ENCODE measurements around the gene TBL2.
"Not testable (repeated sequence)": the region's sequence is repeated elsewhere in the genome, so short reads cannot be mapped to it uniquely, and the experiment has no call there.

Gene TBL2

DNA sequence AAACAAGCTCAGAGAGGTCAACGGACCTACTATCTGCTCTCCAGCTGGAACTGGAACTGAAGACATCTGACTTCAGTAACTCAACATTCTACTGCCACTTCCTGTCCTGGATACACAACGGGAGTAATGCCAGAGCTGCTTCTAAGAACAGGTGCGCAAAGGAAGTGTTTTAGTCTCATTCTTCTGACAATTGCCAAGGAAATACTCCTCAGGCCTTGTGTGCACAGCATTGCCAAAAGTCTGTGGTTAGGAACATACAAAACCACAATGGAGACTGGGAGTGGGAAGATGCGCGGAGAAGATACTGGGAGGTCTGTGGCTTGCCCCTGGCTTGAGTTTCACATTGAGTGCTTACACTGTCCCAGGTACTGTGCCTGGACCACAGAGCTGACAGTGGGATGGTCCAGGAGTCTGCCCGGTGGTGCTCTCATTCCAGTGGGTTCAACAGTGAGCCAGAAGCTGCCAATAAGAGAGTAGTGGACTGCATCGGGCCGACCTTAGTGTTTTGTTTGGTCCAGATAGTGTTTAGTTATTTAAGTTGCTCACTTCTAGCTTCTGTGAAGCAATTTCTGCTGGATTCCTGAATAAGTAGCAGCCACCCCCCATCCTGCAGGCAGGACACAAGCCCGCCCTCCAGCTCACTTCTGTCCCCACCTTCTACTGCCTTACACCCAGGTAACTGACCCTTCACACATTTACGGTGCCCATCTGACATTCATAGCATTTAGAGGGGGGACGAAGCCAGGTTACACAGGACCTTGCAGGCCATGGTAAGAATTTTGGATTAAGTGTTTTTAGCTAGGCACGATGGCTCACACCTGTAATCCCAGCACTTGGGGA, 10.3 kb downstream of the TBL2 start:
- no peak for DNase-seq (ENCODE audit: low spot score)
- in situ Hi-C loops (cut with MboI; ENCODE audit: low sequenced_read_pairs, unreplicated experiment), result no loop called here

DNA sequence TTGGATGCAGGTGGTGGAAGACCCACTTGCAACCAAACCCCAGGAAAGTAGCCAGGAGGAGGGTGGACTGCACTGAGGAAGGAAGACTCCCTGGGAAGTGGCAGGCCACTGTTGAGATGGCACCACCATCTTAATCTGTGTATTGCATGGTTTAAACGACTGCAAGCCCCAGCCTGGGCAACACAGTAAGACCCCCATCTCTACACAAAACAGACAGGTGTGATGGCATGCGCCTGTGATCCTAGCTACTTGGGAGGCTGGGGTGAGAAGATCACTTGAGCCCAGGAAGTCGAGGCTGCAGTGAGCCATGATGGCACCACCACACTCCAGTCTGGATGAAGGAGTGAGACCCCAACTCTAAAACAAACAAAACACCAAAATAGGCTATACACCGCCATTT, 11.2 kb downstream of the TBL2 start:
- TF ChIP-seq, protein P1, sequence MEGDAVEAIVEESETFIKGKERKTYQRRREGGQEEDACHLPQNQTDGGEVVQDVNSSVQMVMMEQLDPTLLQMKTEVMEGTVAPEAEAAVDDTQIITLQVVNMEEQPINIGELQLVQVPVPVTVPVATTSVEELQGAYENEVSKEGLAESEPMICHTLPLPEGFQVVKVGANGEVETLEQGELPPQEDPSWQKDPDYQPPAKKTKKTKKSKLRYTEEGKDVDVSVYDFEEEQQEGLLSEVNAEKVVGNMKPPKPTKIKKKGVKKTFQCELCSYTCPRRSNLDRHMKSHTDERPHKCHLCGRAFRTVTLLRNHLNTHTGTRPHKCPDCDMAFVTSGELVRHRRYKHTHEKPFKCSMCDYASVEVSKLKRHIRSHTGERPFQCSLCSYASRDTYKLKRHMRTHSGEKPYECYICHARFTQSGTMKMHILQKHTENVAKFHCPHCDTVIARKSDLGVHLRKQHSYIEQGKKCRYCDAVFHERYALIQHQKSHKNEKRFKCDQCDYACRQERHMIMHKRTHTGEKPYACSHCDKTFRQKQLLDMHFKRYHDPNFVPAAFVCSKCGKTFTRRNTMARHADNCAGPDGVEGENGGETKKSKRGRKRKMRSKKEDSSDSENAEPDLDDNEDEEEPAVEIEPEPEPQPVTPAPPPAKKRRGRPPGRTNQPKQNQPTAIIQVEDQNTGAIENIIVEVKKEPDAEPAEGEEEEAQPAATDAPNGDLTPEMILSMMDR (IDR thresholded peaks at IDR 0.05; ENCODE audit: borderline replicate concordance, control extremely low read depth, extremely low read depth, insufficient read depth, missing control alignments), result no peak
- DNase-seq (ENCODE audit: low spot score), result no peak
- in situ Hi-C loops (cut with MboI; ENCODE audit: low sequenced_read_pairs, unreplicated experiment), result no loop called here

More for the DNA sequence above, 10.3 kb downstream of the TBL2 start:
- TF ChIP-seq, protein P1 (IDR thresholded peaks at IDR 0.05; ENCODE audit: borderline replicate concordance, control extremely low read depth, extremely low read depth, insufficient read depth, missing control alignments), result no peak

DNA sequence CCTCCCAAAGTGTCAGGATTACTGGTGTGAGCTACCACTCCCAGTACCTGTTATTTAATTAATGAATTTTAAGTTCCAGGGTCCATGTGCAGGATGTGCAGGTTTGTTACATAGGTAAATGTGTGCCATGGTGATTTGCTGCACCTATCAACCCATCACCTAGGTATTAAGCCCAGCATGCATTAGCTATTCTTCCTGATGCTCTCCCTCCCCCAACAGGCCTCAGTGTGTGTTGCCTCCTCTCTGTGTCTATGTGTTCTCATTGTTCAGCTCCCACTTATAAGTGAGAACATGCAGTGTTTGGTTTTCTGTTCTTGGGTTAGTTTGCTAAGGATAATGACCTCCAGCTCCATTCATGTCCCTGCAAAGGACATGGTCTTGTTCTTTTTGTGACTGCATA, 11.9 kb downstream of the TBL2 start:
- in situ Hi-C loops (cut with MboI; ENCODE audit: low sequenced_read_pairs, unreplicated experiment); DNase-seq (ENCODE audit: low spot score): not testable (repeated sequence)

DNA sequence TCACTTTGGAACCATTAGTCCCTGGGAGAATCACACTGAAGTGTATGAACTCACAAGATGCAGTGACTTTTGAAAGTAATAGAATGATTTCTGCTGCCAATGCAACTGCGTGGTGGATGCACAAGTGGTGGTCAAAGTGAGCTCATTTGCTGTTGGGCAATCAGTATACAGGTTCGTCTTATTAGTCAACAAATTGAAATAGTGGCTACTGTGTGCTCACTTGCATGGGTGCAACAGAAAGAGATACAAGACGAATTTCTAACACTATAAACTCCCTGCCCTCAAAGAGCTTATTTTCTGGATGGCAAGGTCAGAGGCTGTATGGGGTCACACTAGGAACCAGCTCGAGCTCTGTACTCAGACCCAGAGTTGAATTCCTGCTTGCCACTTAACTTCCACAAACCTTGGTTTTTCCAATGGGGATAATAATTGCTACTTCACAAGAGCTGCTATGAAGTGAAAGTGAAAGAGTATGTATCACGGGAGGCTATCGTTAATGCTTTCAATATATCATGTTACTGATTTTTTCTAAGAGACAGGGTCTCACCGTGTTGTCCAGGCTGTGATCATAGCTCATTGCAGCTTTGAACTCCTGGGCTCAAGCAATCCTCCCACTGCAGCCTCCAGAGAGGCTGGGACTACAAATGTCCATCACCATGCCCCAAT, 12.6 kb downstream of the TBL2 start:
- in situ Hi-C loops (cut with MboI; ENCODE audit: low sequenced_read_pairs, unreplicated experiment), result no loop called here
- TF ChIP-seq, protein P1 (IDR thresholded peaks at IDR 0.05; ENCODE audit: borderline replicate concordance, control extremely low read depth, extremely low read depth, insufficient read depth, missing control alignments), result no peak
- DNase-seq (ENCODE audit: low spot score), result no peak

DNA sequence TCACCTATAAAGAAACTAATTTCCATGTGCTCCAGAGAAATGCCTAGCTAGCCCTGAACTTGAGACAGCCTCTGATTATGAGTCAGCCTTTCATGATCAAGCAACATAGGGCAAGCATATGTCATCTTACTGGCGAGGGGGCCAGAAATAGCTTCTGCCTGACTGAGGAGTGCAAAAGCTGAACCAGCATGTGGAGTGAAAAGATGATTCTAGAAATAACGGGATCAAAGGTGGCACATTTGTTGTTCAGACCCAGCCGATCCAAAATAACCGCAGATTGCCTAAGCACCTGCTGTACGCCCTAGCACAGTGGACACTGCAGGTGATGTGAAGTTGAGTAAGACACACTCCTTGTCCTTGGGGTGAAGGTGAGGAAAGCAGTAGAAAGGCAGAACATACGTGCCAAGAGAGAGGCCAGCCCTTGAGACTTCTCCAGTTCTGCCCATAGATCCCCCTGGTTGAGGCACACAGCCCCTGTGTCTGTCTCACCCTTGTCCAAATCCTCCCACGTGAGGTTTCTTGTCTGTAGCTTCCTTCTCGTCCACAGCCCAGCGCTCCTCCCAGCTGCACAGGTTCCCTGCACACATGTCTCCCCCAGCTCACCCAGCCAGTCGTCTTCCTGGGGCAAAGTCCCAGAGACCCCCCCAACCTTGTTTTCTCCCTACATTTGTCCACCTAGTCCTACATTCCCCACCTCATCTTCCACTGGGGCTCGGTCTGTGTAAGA, 18.1 kb downstream of the TBL2 start:
- in situ Hi-C loops (cut with MboI; ENCODE audit: low sequenced_read_pairs, unreplicated experiment), result no loop called here
- peak; percentile 59 for DNase-seq (ENCODE audit: low spot score)

DNA sequence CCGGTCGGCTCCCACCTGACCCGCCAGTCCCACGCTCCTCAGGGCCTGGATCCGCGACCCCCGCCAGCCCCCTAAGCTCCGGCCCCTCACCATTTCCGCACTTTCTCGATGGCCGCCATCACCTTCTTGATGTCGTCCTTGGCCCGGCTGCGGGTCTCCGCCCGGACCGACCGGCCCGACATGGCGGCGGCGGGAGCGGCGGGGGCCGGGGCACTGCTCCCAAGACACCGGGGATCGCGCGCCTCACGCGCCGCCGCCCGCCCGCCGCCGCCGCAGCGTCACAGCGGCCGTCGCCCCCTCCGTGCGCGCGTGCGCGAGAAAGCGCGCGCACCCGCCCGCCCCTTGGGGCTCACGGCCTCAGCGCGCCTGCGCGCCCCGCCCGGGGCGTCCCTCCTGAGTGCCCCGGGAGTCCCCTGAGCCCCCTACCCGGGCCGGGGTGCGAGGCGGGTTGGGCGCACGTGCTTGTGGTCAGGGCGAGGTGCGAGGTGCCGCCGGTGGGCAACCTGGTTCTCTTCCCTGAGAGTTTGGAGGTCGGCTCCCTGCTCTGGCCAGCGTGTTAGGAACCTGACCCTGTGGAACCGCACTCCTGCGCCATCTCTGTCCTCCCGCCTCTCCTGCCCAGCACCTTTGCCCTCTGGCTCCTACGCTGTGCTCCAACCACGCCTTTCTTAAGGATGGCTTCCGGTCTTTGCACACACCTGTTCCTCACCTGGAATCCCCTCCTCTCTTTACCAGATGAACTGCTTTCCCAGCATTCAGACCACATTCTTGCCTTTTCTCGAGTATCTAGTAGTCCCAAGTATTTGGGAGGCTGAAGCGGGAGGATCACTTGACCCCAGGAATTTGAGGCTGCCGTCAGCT, 20.8 kb downstream of the TBL2 start, which contains the start of gene BCL7B:
Gene BCL7B, minus strand, starts transcription at position 294 of the 861 bp plus-strand sequence. Its CDS starts 112 bp downstream, at position 182.
- TF ChIP-seq, protein P1 (IDR thresholded peaks at IDR 0.05; ENCODE audit: borderline replicate concordance, control extremely low read depth, extremely low read depth, insufficient read depth, missing control alignments), result no peak
- DNase-seq (ENCODE audit: low spot score), result peak; percentile 97
- in situ Hi-C loops (cut with MboI; ENCODE audit: low sequenced_read_pairs, unreplicated experiment), result no loop called here

More for the DNA sequence above, 18.1 kb downstream of the TBL2 start:
- TF ChIP-seq, protein P1 (IDR thresholded peaks at IDR 0.05; ENCODE audit: borderline replicate concordance, control extremely low read depth, extremely low read depth, insufficient read depth, missing control alignments), result no peak
